ENCODE measurements around the gene TBC1D2B. TPM values are rescaled to one million over a fixed set of nuclear protein-coding genes. Genes with fewer than 3 reads are reported as not detected.

Gene TBC1D2B
- total RNA-seq, 1 experiment from 2014 or later: 58.2 TPM

GRCh38 chr15:78023865-78024518 lies 53.5 kb downstream of the TBC1D2B start:
- H3K4me3 ChIP-seq: peak overlapping the region; percentile 38
- H3K27ac ChIP-seq: peak overlapping the region; percentile 98
- H3K27me3 ChIP-seq: no peaks in the 10 kb centered on the region
- H3K9me3 ChIP-seq (replicated peaks): no peaks in the 10 kb centered on the region
- peak; percentile 95 to 96 for DNase-seq
- peaks cover 47% of the 10 kb centered on the region for H3K36me3 ChIP-seq
- peaks cover 44% of the 10 kb centered on the region for H3K4me1 ChIP-seq

GRCh38 chr15:78023081-78023665 lies 54.3 kb downstream of the TBC1D2B start:
- Histone ChIP-seq H3K36me3 (peaks cover 40% of the 10 kb centered on the region), H3K27ac (peak overlapping the region; percentile 98), H3K27me3 (no peaks in the 10 kb centered on the region), H3K4me3 (no peak overlapping the region), H3K9me3 (replicated peaks) (no peaks in the 10 kb centered on the region), H3K4me1 (peaks cover 44% of the 10 kb centered on the region)
- DNase-seq: peak in 1 of 2 experiments; percentile 49

- no peaks in the 10 kb centered on the region for H3K9me3 ChIP-seq (replicated peaks)
- DNase-seq: no peak
- peaks cover 33% of the 10 kb centered on the region for H3K36me3 ChIP-seq
- no peak overlapping the region for H3K27ac ChIP-seq
- no peaks in the 10 kb centered on the region for H3K27me3 ChIP-seq
- H3K4me1 ChIP-seq: peaks cover 49% of the 10 kb centered on the region
- H3K4me3 ChIP-seq: no peak overlapping the region
Observed at GRCh38 chr15:78021761-78022160, 55.8 kb downstream of the TBC1D2B start.

DNA sequence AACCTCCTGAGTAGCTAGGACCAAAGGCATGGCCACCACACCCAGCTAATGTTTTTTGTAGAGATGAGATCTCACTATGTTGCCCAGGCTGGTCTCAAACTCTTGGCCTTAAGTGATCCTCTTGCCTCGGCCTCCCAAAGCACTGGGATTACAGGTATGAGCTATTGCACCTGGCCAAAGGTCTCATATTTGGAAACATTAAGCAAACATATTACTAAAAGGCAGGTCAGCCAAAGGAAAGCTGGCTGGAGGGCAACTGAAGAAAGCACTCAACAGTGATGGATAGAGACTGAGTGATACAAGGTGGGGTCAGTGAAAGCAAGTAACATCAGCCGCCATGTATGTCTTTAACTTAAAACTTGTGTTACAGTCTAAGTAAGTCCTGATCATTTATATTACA lies 57.5 kb downstream of the TBC1D2B start:
- no peaks in the 10 kb centered on the region for H3K9me3 ChIP-seq (replicated peaks)
- H3K27ac ChIP-seq: no peak overlapping the region
- DNase-seq: no peak
- H3K36me3 ChIP-seq: peaks cover 36% of the 10 kb centered on the region
- H3K4me1 ChIP-seq: peaks cover 34% of the 10 kb centered on the region
- H3K4me3 ChIP-seq: no peak overlapping the region
- no peaks in the 10 kb centered on the region for H3K27me3 ChIP-seq

GRCh38 chr15:78018946-78019644 lies 58.4 kb downstream of the TBC1D2B start:
- H3K4me3 ChIP-seq: no peak overlapping the region
- H3K36me3 ChIP-seq: peaks cover 42% of the 10 kb centered on the region
- no peaks in the 10 kb centered on the region for H3K9me3 ChIP-seq (replicated peaks)

GRCh38 chr15:78018445-78018844 lies 59.1 kb downstream of the TBC1D2B start:
- Histone ChIP-seq H3K36me3 (peaks cover 48% of the 10 kb centered on the region), H3K27me3 (no peaks in the 10 kb centered on the region), H3K27ac (no peak overlapping the region), H3K4me1 (peaks cover 21% of the 10 kb centered on the region), H3K9me3 (replicated peaks) (no peaks in the 10 kb centered on the region), H3K4me3 (no peak overlapping the region)
- no peak for DNase-seq

More at GRCh38 chr15:78018946-78019644, 58.4 kb downstream of the TBC1D2B start:
- no peaks in the 10 kb centered on the region for H3K27me3 ChIP-seq
- peaks cover 24% of the 10 kb centered on the region for H3K4me1 ChIP-seq
- H3K27ac ChIP-seq: no peak overlapping the region
- DNase-seq: no peak

- no peak overlapping the region for H3K27ac ChIP-seq
- DNase-seq: no peak
- H3K4me1 ChIP-seq: peaks cover 5% of the 10 kb centered on the region
- H3K27me3 ChIP-seq: no peaks in the 10 kb centered on the region
- no peak overlapping the region for H3K4me3 ChIP-seq
- H3K9me3 ChIP-seq (replicated peaks): no peaks in the 10 kb centered on the region
- H3K36me3 ChIP-seq: peaks cover 49% of the 10 kb centered on the region
Observed at GRCh38 chr15:78016860-78017259, 60.7 kb downstream of the TBC1D2B start.

GRCh38 chr15:78012643-78013077 lies 64.9 kb downstream of the TBC1D2B start:
- H3K27ac ChIP-seq: no peak overlapping the region

GRCh38 chr15:78010067-78010466 lies 67.4 kb downstream of the TBC1D2B start:
- no peak for DNase-seq
- no peaks in the 10 kb centered on the region for H3K27me3 ChIP-seq
- peaks cover 26% of the 10 kb centered on the region for H3K4me1 ChIP-seq
- no peak overlapping the region for H3K4me3 ChIP-seq
- no peak overlapping the region for H3K27ac ChIP-seq
- peaks cover 56% of the 10 kb centered on the region for H3K36me3 ChIP-seq
- no peaks in the 10 kb centered on the region for H3K9me3 ChIP-seq (replicated peaks)

More at GRCh38 chr15:78012643-78013077, 64.9 kb downstream of the TBC1D2B start:
- no peak for DNase-seq
- no peak overlapping the region for H3K4me3 ChIP-seq
- H3K4me1 ChIP-seq: peaks cover 16% of the 10 kb centered on the region
- H3K9me3 ChIP-seq (replicated peaks): no peaks in the 10 kb centered on the region
- peaks cover 56% of the 10 kb centered on the region for H3K36me3 ChIP-seq
- no peaks in the 10 kb centered on the region for H3K27me3 ChIP-seq

DNA sequence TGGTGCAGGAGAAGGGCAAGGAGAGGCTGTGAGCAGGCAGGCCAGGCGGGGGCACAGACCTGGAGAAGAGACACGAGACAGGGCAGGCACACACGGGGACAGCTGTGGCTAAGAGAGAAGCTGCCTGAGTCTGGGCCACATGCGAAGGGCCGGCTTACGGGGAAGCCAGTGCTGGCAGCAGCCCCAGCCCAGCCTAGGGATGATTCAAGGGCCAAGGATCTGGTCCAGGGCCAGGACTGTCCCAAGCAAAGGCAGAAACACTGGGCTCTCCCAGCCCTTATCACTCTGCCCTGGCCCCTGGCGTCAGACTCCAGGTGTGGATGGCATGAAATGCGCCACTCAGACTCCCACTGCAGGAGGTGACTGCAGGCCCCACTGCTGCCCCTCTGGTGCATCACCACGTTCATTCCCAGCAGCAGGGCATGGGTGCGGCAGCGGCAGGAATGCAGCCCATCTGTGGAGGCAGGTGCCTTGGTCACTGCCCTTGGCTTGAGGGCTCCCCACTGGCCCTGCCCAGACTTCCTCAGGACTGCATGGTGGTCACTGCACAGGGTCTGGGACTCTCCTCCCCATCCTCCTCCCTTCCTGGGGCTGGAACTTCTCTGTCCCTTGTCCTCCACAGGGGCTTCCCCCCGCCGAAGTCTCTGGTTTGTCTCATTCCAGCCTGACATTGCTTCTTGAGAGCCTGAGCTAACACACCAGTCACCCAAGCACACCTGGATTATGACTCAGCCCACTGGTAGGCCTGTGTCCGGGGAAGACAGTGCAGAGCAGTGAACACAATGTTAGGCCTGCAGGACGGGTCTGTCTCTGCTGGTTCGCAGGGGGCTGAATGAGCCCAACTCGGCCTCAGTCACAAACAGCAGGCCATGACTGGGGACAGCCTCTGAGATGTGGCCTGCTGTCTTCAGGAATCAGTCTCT lies 69.3 kb downstream of the TBC1D2B start:
- Histone ChIP-seq H3K27ac (peak overlapping the region; percentile 27), H3K27me3 (no peaks in the 10 kb centered on the region), H3K36me3 (peaks cover 47% of the 10 kb centered on the region), H3K9me3 (replicated peaks) (no peaks in the 10 kb centered on the region), H3K4me3 (no peak overlapping the region), H3K4me1 (peaks cover 44% of the 10 kb centered on the region)
- DNase-seq: peak in 1 of 2 experiments; percentile 43

- H3K4me3 ChIP-seq: no peak overlapping the region
- no peaks in the 10 kb centered on the region for H3K9me3 ChIP-seq (replicated peaks)
- H3K27ac ChIP-seq: peak overlapping the region; percentile 27
- H3K36me3 ChIP-seq: peaks cover 47% of the 10 kb centered on the region
- no peaks in the 10 kb centered on the region for H3K27me3 ChIP-seq
- H3K4me1 ChIP-seq: peaks cover 44% of the 10 kb centered on the region
- DNase-seq: no peak
Observed at GRCh38 chr15:78007211-78007931, 70.1 kb downstream of the TBC1D2B start.

DNA sequence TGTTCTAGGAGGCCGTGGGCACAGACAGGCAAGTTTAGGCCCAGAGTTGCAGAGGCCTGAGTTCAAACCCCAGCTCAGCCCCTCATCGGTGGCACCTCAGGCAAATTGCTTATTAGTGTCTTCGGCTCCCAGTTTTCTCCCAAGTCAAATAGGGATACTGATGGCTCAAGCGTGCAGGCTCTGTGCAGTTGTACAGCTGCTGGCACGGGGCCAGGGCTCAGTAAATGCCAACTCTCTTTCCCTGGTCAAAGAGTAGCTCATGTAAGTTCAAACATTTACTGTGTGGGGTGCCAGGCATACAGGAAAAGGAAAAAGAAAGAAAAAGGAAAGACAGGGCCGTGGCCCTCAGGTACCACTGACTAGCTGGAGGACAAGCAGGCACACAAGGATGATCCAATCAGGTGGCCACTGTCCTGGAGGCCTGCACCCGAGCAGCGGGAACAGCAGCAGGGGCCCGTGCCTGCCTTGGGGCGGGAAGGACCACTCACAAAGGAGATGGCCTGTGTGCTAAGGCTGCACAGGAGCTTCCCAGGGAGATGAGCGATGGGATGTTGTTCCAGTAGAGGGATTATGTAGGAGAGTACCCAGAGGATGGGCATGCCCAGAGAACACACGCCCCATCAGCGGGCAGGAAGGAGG lies 70.8 kb downstream of the TBC1D2B start:
- H3K4me1 ChIP-seq: peaks cover 44% of the 10 kb centered on the region
- no peaks in the 10 kb centered on the region for H3K9me3 ChIP-seq (replicated peaks)
- H3K27me3 ChIP-seq: no peaks in the 10 kb centered on the region
- no peak for DNase-seq
- peaks cover 48% of the 10 kb centered on the region for H3K36me3 ChIP-seq
- no peak overlapping the region for H3K27ac ChIP-seq
- no peak overlapping the region for H3K4me3 ChIP-seq

DNA sequence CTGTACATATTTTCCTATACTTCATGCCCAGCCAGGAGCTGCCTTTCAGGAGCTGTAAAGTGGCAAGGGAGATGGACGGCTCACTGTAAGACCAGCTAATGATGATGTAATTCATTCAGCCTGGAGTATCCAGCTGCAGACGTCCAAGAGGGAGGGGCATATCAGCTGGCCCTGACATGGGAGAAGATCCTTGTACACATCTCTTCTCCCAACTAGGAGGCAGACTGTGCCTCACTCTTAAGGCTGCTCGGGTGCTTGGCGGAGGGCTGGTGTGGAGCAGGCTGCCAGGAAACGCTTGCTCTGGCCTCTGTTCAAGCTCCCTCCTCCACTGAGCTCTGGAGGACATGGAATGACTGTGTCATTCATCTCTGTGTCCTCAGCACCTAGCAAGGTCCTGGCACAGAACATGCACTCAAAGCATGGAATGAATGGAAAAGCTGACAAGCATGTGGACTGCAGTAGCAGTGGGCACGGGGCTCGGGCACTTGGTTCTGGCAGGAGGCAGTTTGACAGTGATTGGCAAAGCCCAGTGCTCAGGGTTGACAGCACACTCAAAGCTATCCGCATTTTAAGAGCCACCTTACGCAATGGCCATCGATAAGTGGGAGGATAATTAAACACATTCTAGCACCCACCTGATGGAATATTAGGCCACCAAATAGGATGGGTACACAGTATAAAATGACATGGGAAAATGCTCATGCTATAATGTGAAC lies 72.4 kb downstream of the TBC1D2B start:
- Histone ChIP-seq H3K4me1 (peaks cover 56% of the 10 kb centered on the region), H3K27ac (no peak overlapping the region), H3K36me3 (peaks cover 49% of the 10 kb centered on the region), H3K27me3 (no peaks in the 10 kb centered on the region), H3K4me3 (no peak overlapping the region), H3K9me3 (replicated peaks) (no peaks in the 10 kb centered on the region)
- peak; percentile 63 to 72 for DNase-seq
